Ecto neural progenitor cell (in vitro differentiated cells): Measurements from ENCODE around the gene SLC22A13.
"Not testable (repeated sequence)": the region's sequence is repeated elsewhere in the genome, so short reads cannot be mapped to it uniquely, and the experiment has no call there.

Experiments
- DNase-seq: peaks from one replicate; pipeline ENCODE4 v3.0.0-alpha.2; 2018; ENCODE audit warnings: low spot score

Gene SLC22A13

GRCh38 chr3:38265604-38266307, at the start of gene SLC22A13:
Gene SLC22A13 (plus strand): TSS chr3:38265812. CDS start chr3:38265861, 49 bp downstream.
- no peak for DNase-seq

GRCh38 chr3:38219609-38220197, 45.9 kb upstream of the SLC22A13 start:
- DNase-seq: no peak

DNA sequence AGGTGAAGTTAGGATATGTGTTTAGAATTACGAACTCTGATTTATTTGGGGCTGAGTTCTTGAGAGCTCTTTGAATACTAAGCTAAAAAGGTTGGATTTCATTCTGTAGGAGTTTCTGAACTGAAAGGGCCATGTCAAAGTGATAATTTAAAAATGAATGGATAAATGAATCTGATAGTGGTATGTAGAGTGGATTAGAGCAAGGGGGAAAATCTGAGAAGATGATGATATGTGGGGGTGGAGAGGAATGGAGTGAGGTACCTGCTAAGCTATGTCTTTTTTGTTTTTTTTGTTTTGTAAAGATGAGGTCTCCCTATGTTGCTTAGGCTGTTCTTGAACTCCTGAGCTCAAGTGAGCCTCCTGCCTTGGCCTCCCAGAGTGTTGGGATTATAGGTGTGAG, 44.6 kb upstream of the SLC22A13 start:
- no peak for DNase-seq

- no peak for DNase-seq
These were observed 43.5 kb upstream of the SLC22A13 start for GRCh38 chr3:38222032-38222634.

- DNase-seq: no peak
These were observed 41.3 kb upstream of the SLC22A13 start for GRCh38 chr3:38224357-38224756.

DNA sequence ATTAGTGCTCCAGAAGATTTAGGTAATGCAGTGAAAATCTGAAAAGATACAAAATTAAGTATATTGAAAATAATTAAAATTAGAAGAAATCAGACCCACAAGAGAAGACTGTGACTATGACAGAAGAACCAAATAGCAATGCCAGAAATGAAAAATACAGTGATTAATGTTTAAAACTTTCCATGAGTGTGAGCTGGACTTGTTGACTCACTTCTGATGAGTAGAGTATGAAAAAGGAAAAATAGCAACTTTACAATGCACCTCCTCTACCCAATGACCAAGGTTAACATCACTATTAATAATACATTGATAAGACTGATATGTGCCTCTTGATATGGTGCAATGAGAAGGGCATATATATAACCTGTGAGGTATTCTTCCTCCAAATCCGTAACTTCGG, 39.3 kb upstream of the SLC22A13 start:
- no peak for DNase-seq

DNA sequence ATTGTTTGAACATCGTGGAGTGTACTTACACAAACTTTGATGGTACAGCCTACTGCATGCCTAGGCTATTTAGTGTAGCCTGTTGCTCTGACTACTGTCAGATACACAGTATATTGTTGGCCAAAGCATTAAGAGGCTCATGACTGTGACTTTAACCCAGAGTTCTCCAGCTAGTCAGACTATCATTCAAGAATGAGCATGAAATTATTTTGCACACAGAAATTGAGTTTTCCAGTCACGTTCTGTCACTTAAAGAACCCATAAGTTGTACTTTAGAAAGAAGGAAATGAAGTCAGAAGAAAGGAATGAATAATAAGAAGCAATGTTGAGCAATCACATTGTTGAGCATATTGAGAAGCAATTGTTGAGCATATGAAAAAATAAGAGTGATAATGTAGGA, 37.6 kb upstream of the SLC22A13 start:
- DNase-seq: no peak

- DNase-seq: no peak
These were observed 36.6 kb upstream of the SLC22A13 start for GRCh38 chr3:38229036-38229435.

GRCh38 chr3:38232701-38233100, 32.9 kb upstream of the SLC22A13 start:
- DNase-seq: no peak

DNA sequence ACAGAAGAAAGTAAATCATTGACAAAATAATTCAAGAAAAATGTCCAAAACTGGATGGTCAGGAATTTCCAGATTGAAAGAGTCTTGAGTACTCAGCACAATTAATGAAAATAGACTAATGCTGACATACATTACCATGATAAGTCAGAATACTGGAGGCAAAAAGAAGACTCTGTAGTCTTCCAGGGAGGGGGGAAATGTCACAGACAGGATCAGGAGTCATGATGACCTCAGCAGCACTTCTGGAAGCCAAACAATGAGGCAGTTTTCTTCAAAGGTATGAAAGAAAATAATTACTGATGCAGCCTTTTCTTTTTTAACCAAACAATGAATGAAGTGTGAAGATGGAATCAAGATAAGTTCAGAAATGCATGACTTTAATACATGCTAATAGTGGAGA, 30.1 kb upstream of the SLC22A13 start:
- DNase-seq: no peak

DNA sequence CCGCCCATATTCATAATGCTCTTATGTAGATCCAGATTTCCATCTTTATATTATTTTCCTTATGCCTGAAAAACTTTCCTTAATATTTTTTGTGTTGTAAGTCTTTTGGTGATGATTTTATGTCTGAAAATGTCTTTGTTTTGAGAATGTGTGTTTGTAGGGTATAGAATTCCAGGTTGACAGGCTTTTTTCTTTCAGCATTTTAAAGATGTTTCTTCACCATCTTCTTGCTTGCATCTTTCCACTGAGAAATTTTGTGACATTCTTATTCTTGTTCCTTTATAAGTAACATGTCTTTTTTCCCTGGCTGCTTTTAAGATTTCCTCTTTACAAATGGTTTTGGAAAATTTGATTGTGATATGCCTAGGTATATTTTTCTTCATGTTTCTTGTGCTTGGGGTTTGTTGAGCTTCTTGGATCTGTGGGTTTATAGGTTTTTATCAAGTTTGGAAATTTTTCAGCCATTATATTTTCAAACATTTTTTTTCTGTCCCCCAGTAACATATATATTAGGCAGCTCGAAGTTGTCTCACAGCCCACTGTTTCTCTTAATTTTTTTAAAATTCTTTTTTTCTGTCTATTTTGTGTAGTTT, 27.1 kb upstream of the SLC22A13 start:
- no peak for DNase-seq

DNA sequence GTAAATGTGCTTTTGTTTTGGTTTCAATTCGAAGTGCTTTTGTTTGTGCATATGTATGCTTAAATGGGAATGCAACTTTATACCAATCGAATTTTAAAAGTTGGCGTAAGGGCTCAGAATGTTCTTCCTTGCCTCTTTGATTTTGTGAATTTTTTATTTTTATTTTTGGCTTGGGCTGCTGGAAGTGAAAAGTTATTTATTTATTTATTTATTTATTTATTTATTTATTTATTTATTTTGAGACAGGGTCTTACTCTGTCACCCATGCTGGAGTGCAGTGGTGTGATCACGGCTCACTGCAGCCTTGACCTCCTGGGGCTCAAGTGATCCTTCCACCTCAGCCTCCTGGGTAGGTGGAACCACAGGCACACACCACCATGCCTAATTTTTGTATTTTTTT, 22.8 kb upstream of the SLC22A13 start:
- not testable (repeated sequence) for DNase-seq

DNA sequence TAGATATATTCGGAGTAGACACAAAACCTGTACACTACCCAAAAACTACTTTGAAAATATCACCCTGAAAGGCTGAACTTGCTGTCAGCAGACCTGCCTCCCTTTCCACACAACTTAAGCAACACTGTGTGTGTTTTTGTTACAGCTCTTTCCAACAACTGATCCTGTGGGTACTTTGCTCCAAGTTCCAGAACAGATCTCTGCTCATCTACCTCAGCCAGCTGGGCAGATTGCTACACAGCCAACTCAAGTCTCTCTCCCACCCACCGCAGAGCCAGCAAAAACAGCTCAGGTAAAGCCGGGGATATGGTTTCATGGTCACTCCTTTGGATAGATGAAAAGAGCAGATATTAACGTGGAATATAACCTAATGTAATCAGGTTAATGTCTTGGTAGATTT, 19.7 kb upstream of the SLC22A13 start:
- DNase-seq: no peak

GRCh38 chr3:38247366-38248035, 18.1 kb upstream of the SLC22A13 start:
- DNase-seq: no peak

DNA sequence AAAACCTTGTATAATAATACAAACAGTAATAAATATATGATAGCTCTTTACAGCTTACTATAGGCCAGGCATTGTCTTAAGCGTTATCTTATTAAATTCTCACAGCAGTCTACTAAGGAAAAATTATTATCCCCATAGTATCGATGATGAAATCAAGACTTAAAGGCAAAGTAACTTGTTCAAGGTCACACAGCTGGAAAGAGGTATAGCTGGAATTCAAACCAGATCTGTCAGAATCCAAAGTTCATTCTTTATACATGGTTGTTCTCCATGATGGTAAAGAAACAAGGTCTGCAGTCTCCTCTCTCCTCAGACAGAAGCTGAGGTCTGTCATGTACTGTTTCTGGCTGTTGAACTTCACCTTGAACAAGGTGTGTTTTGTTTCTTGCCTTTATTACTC, 15.4 kb upstream of the SLC22A13 start:
- no peak for DNase-seq

DNA sequence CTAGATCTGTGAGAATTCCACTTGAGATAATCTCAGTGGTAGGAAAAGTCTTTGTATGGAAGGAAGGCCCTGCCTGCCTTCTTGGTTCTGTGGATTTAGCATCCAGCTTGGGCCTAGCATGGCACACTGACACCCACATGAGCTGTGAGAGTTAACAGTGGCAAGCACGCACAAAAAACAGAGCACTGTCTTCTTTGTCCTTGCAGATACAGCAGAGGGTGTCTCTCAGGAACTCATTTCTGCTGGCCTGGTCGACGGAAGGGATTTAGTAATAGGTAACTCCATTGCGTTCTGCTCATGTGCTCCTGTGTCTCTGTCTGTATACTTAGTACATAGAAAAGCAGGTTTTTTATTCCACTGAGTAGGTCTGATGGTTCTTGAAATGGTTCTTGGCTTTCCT, 14.4 kb upstream of the SLC22A13 start:
- DNase-seq: no peak

DNA sequence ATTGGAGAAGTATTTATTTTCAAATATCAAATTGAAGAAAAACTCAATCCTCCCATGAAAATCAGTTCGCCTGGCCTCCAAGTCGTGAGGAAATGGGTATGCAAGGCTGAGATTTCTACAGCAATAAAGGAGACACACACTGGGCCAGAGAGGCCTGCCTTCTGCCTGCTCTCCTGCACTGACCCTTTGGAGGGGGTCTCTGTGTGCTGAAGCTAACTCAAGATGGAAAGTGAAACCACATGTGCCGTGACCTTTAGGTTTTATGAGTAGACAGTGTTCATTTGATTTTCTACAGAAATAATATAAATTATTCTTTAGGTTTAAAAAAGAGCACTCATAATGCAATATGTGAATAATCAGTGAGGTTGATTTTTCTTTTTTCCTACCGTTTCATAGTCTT, 11.9 kb upstream of the SLC22A13 start:
- DNase-seq: no peak

GRCh38 chr3:38254872-38255271, 10.7 kb upstream of the SLC22A13 start:
- DNase-seq: no peak

GRCh38 chr3:38255627-38256026, 10.0 kb upstream of the SLC22A13 start:
- no peak for DNase-seq

GRCh38 chr3:38257583-38257982, 8.0 kb upstream of the SLC22A13 start:
- DNase-seq: no peak

GRCh38 chr3:38260474-38260873, 5.1 kb upstream of the SLC22A13 start:
- DNase-seq: no peak

DNA sequence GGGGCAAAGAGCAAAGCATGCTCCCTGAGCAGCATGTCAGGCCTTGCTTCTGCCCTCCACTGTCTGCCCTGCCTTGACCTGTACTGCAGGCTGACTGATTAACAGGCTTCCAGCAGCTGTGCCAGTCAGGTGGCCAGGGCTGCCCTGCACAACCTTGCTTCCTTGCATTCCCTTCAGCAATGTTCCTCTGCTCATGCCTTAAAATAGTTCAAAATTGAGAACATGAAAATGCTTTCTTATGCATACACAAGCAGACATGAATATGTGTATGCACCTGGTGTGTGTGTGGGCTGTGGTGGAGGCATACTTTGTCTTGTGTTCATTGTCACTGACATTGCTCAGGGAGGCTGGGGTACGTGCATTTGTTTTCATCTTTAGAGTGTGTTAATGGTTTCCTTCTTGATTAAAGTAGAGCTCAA, 1.2 kb upstream of the SLC22A13 start:
- no peak for DNase-seq

- no peak for DNase-seq
These were observed 833 bp upstream of the SLC22A13 start for GRCh38 chr3:38264779-38265178.
